Posterior vena cava (tissue), 2 donors: ENCODE data around the gene SMU1. TPM values are rescaled to one million over a fixed set of nuclear protein-coding genes. Genes with fewer than 3 reads are reported as not detected.
A peak's percentile ranks its signal among the peaks of the same experiment; 100 is the strongest.

Source experiments
- DNase-seq: peaks from one replicate; pipeline ENCODE4 v3.0.0-alpha.2; 2020; ENCODE audit warnings: low spot score
- intact Hi-C, 2 donors: fragments of 100-400 bp; cut with DNase I; formaldehyde crosslinking; loops; one replicate each; pipeline versions ENCODE4 v1.14.1 to v1.14.2; 2022 to 2023
- total RNA-seq, 2 donors: library from RNA; stranded (reverse); fragmentation: NEBNext Ultra II Directional; extraction: Animal tissue kit (Norgen Biotek cat#: 25700); gene quantifications; one replicate each; pipeline ENCODE4 v1.2.1, GENCODE V29; 2021
- donor health status: DM: yes; HTN: yes; CAD: no.
- donor health status: DM: yes; HTN: yes; CAD: no.

SMU1 gene
- total RNA-seq, 2 donors from 2014 or later = 15.8 to 16.8 TPM

GRCh38 chr9:33065157-33066076 lies 11.1 kb downstream of the SMU1 start:
- intact Hi-C loops = no loop called here
- no peak for DNase-seq

- intact Hi-C loops = no loop called here
- no peak for DNase-seq
Measured at GRCh38 chr9:33051144-33051543, 25.3 kb downstream of the SMU1 start.

GRCh38 chr9:33049680-33050361 lies 26.7 kb downstream of the SMU1 start:
- DNase-seq = no peak
- intact Hi-C loops = no loop called here

GRCh38 chr9:33048054-33048465 lies 28.4 kb downstream of the SMU1 start:
- DNase-seq = no peak
- intact Hi-C loops = no loop called here

- intact Hi-C loops = no loop called here
- DNase-seq = no peak
Measured at GRCh38 chr9:33046061-33046460, 30.4 kb downstream of the SMU1 start.

- intact Hi-C loops = no loop called here
- DNase-seq = no peak
Measured at GRCh38 chr9:33044677-33045282, 31.7 kb downstream of the SMU1 start.

- peak; percentile 97 for DNase-seq
- intact Hi-C loops = no loop called here
Measured at GRCh38 chr9:33044162-33044673, 32.3 kb downstream of the SMU1 start.

- no peak for DNase-seq
- intact Hi-C loops = no loop called here
Measured at GRCh38 chr9:33043671-33044070, 32.8 kb downstream of the SMU1 start.

- intact Hi-C loops = no loop called here
- no peak for DNase-seq
Measured at GRCh38 chr9:33042473-33042872, 34.0 kb downstream of the SMU1 start.

- intact Hi-C loops = no loop called here
- no peak for DNase-seq
Measured at GRCh38 chr9:33041432-33042188, 34.9 kb downstream of the SMU1 start.

- intact Hi-C loops = no loop called here
Measured at GRCh38 chr9:33040792-33041431, 35.6 kb downstream of the SMU1 start.

GRCh38 chr9:33032865-33033264 lies 43.6 kb downstream of the SMU1 start:
- intact Hi-C loops = no loop called here
- DNase-seq = no peak

More at GRCh38 chr9:33040792-33041431, 35.6 kb downstream of the SMU1 start:
- peak; percentile 75 for DNase-seq

GRCh38 chr9:33032292-33032691 lies 44.2 kb downstream of the SMU1 start:
- DNase-seq = no peak
- intact Hi-C loops = no loop called here

- intact Hi-C loops = no loop called here
Measured at GRCh38 chr9:33030285-33030684, 46.2 kb downstream of the SMU1 start.

GRCh38 chr9:33029231-33029786 lies 47.2 kb downstream of the SMU1 start:
- DNase-seq = no peak
- intact Hi-C loops = no loop called here

More at GRCh38 chr9:33030285-33030684, 46.2 kb downstream of the SMU1 start:
- DNase-seq = no peak

GRCh38 chr9:33025572-33026342 lies 50.7 kb downstream of the SMU1 start:
- intact Hi-C loops = no loop called here
- DNase-seq = peak; percentile 85

GRCh38 chr9:33024966-33025571 lies 51.4 kb downstream of the SMU1 start, which contains the start of gene DNAJA1:
Gene DNAJA1, plus strand, starts transcription at chr9:33025273. Its CDS starts 1,212 bp downstream, at chr9:33026485.
- intact Hi-C loops = no loop called here
- peak; percentile 99 for DNase-seq
